Breast epithelium (tissue), 3 donors: ENCODE data around the gene DNAJC3.

Experiments
- POLR2A ChIP-seq: fragments of 450-650 bp; IDR thresholded peaks from one replicate; pipeline ENCODE4 v1.6.1; 2016; ENCODE audit warnings: antibody characterized with exemption, mild to moderate bottlenecking, moderate library complexity
- POLR2AphosphoS5 ChIP-seq, 3 donors: sonication (generic); formaldehyde crosslinking; IDR thresholded peaks; one replicate each; pipeline ENCODE4 v1.6.1; 2017; ENCODE audit warnings: antibody characterized with exemption in 3 of 3
- TF ChIP-seq, protein P1 (sequence below), 3 donors: fragments of 450-650 bp; IDR thresholded peaks; one replicate each; pipeline ENCODE4 v1.5.1; 2016 to 2017; ENCODE audit warnings: antibody characterized with exemption in 3 of 3, mild to moderate bottlenecking in 3 of 3, moderate library complexity in 3 of 3

DNA sequence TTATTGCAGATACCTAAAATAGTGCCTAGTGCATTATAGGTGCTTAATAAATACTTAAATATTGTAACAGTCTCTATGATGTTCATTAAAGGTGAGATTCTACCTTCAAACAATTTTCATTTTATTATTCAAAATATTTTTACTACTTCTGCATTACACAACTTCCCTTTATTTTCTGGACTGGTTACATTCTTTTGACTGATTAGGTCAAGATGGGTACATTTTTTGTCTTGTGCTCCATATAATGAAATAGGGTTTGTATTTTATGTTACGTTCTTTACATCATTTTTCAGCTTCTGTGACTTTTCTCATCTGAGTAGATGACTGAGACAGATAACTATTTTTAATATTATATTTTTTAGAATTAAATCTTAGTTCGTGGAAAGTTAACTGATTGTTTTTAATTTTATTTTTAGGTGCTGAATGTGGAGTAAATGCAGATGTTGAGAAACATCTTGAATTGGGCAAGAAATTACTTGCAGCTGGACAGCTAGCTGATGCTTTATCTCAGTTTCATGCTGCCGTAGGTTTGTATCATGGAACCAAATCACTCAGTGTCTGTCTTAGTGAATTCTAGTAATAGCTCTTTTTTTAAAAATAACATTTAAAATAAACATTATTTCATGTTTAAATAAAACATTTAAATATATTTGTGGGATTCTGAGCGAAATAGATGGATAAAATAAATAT is 32.0 kb downstream of the DNAJC3 start:
- TF ChIP-seq, protein P1, sequence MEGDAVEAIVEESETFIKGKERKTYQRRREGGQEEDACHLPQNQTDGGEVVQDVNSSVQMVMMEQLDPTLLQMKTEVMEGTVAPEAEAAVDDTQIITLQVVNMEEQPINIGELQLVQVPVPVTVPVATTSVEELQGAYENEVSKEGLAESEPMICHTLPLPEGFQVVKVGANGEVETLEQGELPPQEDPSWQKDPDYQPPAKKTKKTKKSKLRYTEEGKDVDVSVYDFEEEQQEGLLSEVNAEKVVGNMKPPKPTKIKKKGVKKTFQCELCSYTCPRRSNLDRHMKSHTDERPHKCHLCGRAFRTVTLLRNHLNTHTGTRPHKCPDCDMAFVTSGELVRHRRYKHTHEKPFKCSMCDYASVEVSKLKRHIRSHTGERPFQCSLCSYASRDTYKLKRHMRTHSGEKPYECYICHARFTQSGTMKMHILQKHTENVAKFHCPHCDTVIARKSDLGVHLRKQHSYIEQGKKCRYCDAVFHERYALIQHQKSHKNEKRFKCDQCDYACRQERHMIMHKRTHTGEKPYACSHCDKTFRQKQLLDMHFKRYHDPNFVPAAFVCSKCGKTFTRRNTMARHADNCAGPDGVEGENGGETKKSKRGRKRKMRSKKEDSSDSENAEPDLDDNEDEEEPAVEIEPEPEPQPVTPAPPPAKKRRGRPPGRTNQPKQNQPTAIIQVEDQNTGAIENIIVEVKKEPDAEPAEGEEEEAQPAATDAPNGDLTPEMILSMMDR (IDR thresholded peaks at IDR 0.05), result no peak
- TF ChIP-seq POLR2A (no peak), POLR2AphosphoS5 (IDR thresholded peaks at IDR 0.05) (no peak)
